ENCODE results near the gene PARD3B. TPM values are rescaled to one million over a fixed set of nuclear protein-coding genes. Genes with fewer than 3 reads are reported as not detected.

Gene PARD3B
- total RNA-seq, 1 experiment from 2014 or later, result 3.6 TPM

- no peak overlapping the region for H3K4me3 ChIP-seq (ENCODE audit: low read depth in 2 of 2, low read length in 2 of 2)
- no peak for TF ChIP-seq SIN3A (IDR thresholded peaks at IDR 0.05; ENCODE audit: borderline replicate concordance, insufficient read depth, low read depth, low read length)
- TF ChIP-seq CTCF (IDR thresholded peaks at IDR 0.05), result no peak
- TF ChIP-seq REST (IDR thresholded peaks at IDR 0.05; ENCODE audit: insufficient read depth in 1 of 2, low read depth in 2 of 2, low read length in 1 of 2), result no peak
- no peak for TF ChIP-seq TCF7L2 (IDR thresholded peaks at IDR 0.05; ENCODE audit: low read depth, low read length)
- no peak for TF ChIP-seq POLR2AphosphoS5 (IDR thresholded peaks at IDR 0.05; ENCODE audit: low read depth, low read length)
- 0 out of 2 replicates have a peak, but pooled peaks cover 4% of the 10 kb centered on the region for H3K27me3 ChIP-seq (ENCODE audit: control insufficient read depth, insufficient read depth, low read length)
- CTCF ChIA-PET, result no interaction called here
- no peaks in the 10 kb centered on the region for H3K9me3 ChIP-seq (ENCODE audit: control insufficient read depth, insufficient read depth, low read depth, low read length)
- BruUV-seq (replicated peaks), result no TSS peak
- POLR2A ChIA-PET, result interaction anchor here (0.6 kb wide), 1 partner anchor 402 kb away, joined by 3 read pairs; no protein-coding TSS in a partner anchor
- no peaks in the 10 kb centered on the region for H3K4me1 ChIP-seq (ENCODE audit: control insufficient read depth, insufficient read depth, low read length)
- intact Hi-C loops (cut with micrococcal nuclease; ENCODE audit: unreplicated experiment), result no loop called here
- in situ Hi-C loops (cut with HindIII; ENCODE audit: low pct_unique_long_range_greater_than_20kb, low sequenced_read_pairs), result no loop called here
- no peak overlapping the region for H3K27ac ChIP-seq (ENCODE audit: low read length)
- H3K36me3 ChIP-seq (ENCODE audit: control insufficient read depth, insufficient read depth, low read length), result no peaks in the 10 kb centered on the region
- DNase-seq (ENCODE audit: low read depth, low spot score) (no peak), ATAC-seq (no peak)
Observed at GRCh38 chr2:204550751-204551511, 5.7 kb downstream of the PARD3B start.

GRCh38 chr2:204551512-204551863 lies 6.2 kb downstream of the PARD3B start:
- DNase-seq (ENCODE audit: low read depth, low spot score), result no peak
- H3K9me3 ChIP-seq (ENCODE audit: control insufficient read depth, insufficient read depth, low read depth, low read length), result no peaks in the 10 kb centered on the region
- ATAC-seq, result no peak
- no peaks in the 10 kb centered on the region for H3K36me3 ChIP-seq (ENCODE audit: control insufficient read depth, insufficient read depth, low read length)
- no peak for TF ChIP-seq CTCF (IDR thresholded peaks at IDR 0.05)
- no peak for TF ChIP-seq SIN3A (IDR thresholded peaks at IDR 0.05; ENCODE audit: borderline replicate concordance, insufficient read depth, low read depth, low read length)
- no peak for TF ChIP-seq TCF7L2 (IDR thresholded peaks at IDR 0.05; ENCODE audit: low read depth, low read length)
- no peak for TF ChIP-seq REST (IDR thresholded peaks at IDR 0.05; ENCODE audit: insufficient read depth in 1 of 2, low read depth in 2 of 2, low read length in 1 of 2)
- no peak for TF ChIP-seq POLR2AphosphoS5 (IDR thresholded peaks at IDR 0.05; ENCODE audit: low read depth, low read length)
- ChIA-PET CTCF (no interaction called here), POLR2A (interaction anchor here (0.6 kb wide), 1 partner anchor 401 kb away, joined by 3 read pairs; no protein-coding TSS in a partner anchor)
- no peaks in the 10 kb centered on the region for H3K4me1 ChIP-seq (ENCODE audit: control insufficient read depth, insufficient read depth, low read length)
- in situ Hi-C loops (cut with HindIII; ENCODE audit: low pct_unique_long_range_greater_than_20kb, low sequenced_read_pairs) (no loop called here), intact Hi-C loops (cut with micrococcal nuclease; ENCODE audit: unreplicated experiment) (no loop called here)
- no TSS peak for BruUV-seq (replicated peaks)
- no peak overlapping the region for H3K4me3 ChIP-seq (ENCODE audit: low read depth in 2 of 2, low read length in 2 of 2)
- H3K27ac ChIP-seq (ENCODE audit: low read length), result no peak overlapping the region
- 0 out of 2 replicates have a peak, but pooled peaks cover under 1% of the 10 kb centered on the region for H3K27me3 ChIP-seq (ENCODE audit: control insufficient read depth, insufficient read depth, low read length)

All from Panc1 (cell line).